ENCODE results near the gene MRPL46. TPM values are rescaled to one million over a fixed set of nuclear protein-coding genes. Genes with fewer than 3 reads are reported as not detected.

The MRPL46 gene
- total and polyA plus RNA-seq, 2 of the 4 experiments (the other 2 are of a cell fraction), result 14.2 to 24.2 TPM

DNA sequence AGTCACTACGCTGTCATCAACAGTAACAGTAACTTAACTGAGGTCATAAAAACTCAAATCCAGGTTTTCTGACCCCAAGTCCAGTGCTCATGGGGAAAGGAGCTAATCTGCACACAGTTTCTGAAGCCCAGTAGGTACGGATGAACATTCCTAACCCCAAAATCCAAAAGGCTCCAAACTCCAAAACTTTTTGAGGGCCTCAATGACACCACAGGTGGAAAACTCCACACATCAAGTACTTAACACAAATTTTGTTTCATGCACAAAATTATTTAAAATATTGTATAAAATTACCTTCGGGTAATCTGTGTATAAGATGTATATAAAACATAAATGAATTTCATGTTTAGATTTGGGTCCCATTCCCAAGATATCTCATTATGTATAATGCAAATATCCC lies 10.5 kb downstream of the MRPL46 start:
- no CpG with 5 or more reads among the region's 3 CpGs for WGBS, 2 experiments (ENCODE audit: extremely low coverage in 2 of 2, insufficient read length in 1 of 2)
- H3K18ac ChIP-seq (ENCODE audit: low read depth, low read length), result no peak overlapping the region
- ChIA-PET CTCF (no interaction called here), POLR2A (ENCODE audit: unreplicated experiment) (no interaction called here)
- no peak overlapping the region for H3K9ac ChIP-seq (ENCODE audit: low read depth, low read length)
- intact Hi-C loops (cut with micrococcal nuclease) (no loop called here), dilution Hi-C loops (cut with HindIII; ENCODE audit: low sequenced_read_pairs, unreplicated experiment) (no loop called here), in situ Hi-C loops (cut with MboI; ENCODE audit: low sequenced_read_pairs) (no loop called here)
- H3K9me1 ChIP-seq (ENCODE audit: insufficient read depth, low read length), result 0 out of 2 replicates have a peak, but pooled peaks cover 3% of the 10 kb centered on the region
- no peak overlapping the region for H3K4me3 ChIP-seq (ENCODE audit: insufficient read depth, low read depth, low read length)
- H2BK120ac ChIP-seq (ENCODE audit: low read depth, low read length), result no peak overlapping the region
- no peak overlapping the region for H4K91ac ChIP-seq (ENCODE audit: insufficient read depth, low read depth, low read length)
- no peak overlapping the region for H3K23ac ChIP-seq (ENCODE audit: low read depth, low read length)
- DNase-seq (no peak), ATAC-seq (ENCODE audit: low read depth) (no peak)
- no peak overlapping the region for H2AFZ ChIP-seq (replicated peaks; ENCODE audit: low read length, poor library complexity)
- no peak overlapping the region for H4K8ac ChIP-seq (ENCODE audit: low read depth in 2 of 2, low read length in 2 of 2)
- H2BK15ac ChIP-seq (ENCODE audit: low read depth, low read length), result no peak overlapping the region
- no peaks in the 10 kb centered on the region for H3K9me3 ChIP-seq (ENCODE audit: control insufficient read depth, insufficient read depth, low read length)
- no peaks in the 10 kb centered on the region for H4K20me1 ChIP-seq (ENCODE audit: insufficient read depth, low read length)
- H3K4ac ChIP-seq (ENCODE audit: low read depth, low read length), result no peak overlapping the region
- no peak overlapping the region for H3K56ac ChIP-seq (ENCODE audit: extremely low read depth, insufficient read depth, low read length)
- H3K79me1 ChIP-seq (ENCODE audit: low read depth in 1 of 2, low read length in 2 of 2), result no peaks in the 10 kb centered on the region
- H3K27ac ChIP-seq (ENCODE audit: insufficient read depth, low read length), result no peak overlapping the region
- H3K36me3 ChIP-seq (ENCODE audit: control insufficient read depth, insufficient read depth, low read length), result peaks cover 14% of the 10 kb centered on the region
- no peak overlapping the region for H2BK5ac ChIP-seq (ENCODE audit: low read depth, low read length, poor library complexity, severe bottlenecking)
- TF ChIP-seq, protein P1, sequence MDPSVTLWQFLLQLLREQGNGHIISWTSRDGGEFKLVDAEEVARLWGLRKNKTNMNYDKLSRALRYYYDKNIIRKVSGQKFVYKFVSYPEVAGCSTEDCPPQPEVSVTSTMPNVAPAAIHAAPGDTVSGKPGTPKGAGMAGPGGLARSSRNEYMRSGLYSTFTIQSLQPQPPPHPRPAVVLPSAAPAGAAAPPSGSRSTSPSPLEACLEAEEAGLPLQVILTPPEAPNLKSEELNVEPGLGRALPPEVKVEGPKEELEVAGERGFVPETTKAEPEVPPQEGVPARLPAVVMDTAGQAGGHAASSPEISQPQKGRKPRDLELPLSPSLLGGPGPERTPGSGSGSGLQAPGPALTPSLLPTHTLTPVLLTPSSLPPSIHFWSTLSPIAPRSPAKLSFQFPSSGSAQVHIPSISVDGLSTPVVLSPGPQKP (IDR thresholded peaks at IDR 0.05; ENCODE audit: borderline replicate concordance, low read depth, low read length), result no peak
- no peak for TF ChIP-seq BHLHE40 (IDR thresholded peaks at IDR 0.05; ENCODE audit: low read depth, low read length)
- no peak for TF ChIP-seq MAZ (IDR thresholded peaks at IDR 0.05; ENCODE audit: borderline replicate concordance, low read depth, low read length)
- no peak for TF ChIP-seq RAD21 (IDR thresholded peaks at IDR 0.05; ENCODE audit: low read length)
- no peak for TF ChIP-seq MAFK (IDR thresholded peaks at IDR 0.05; ENCODE audit: low read depth, low read length)
- TF ChIP-seq, protein P2, sequence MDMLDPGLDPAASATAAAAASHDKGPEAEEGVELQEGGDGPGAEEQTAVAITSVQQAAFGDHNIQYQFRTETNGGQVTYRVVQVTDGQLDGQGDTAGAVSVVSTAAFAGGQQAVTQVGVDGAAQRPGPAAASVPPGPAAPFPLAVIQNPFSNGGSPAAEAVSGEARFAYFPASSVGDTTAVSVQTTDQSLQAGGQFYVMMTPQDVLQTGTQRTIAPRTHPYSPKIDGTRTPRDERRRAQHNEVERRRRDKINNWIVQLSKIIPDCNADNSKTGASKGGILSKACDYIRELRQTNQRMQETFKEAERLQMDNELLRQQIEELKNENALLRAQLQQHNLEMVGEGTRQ (IDR thresholded peaks at IDR 0.05; ENCODE audit: low read depth, low read length), result no peak
- TF ChIP-seq SMC3 (IDR thresholded peaks at IDR 0.05; ENCODE audit: low read depth, low read length), result no peak
- TF ChIP-seq POLR2A (IDR thresholded peaks at IDR 0.05; ENCODE audit: low read depth, low read length), result no peak
- H2AK9ac ChIP-seq (replicated peaks; ENCODE audit: low read depth, low read length, poor library complexity), result no peak overlapping the region
- BruUV-seq (replicated peaks), result no TSS peak
- H3K4me1 ChIP-seq (ENCODE audit: control insufficient read depth, insufficient read depth, low read length), result peaks cover 1% of the 10 kb centered on the region; the same call in 1 of the 2 replicates
- H4K5ac ChIP-seq (ENCODE audit: low read depth, low read length), result no peak overlapping the region
- no peak overlapping the region for H3K4me2 ChIP-seq (ENCODE audit: low read depth, low read length)
- H3K14ac ChIP-seq (replicated peaks; ENCODE audit: low read depth, low read length), result no peak overlapping the region
- no peaks in the 10 kb centered on the region for H3K27me3 ChIP-seq (ENCODE audit: control insufficient read depth, insufficient read depth, low read length)
- no peak overlapping the region for H2BK20ac ChIP-seq (ENCODE audit: low read depth, low read length)
- H2AK5ac ChIP-seq (ENCODE audit: low read depth, low read length), result no peak overlapping the region
